ENCODE results near the gene DUSP11.
A peak's percentile ranks its signal among the peaks of the same experiment; 100 is the strongest.
"Not testable (repeated sequence)": the region's sequence is repeated elsewhere in the genome, so short reads cannot be mapped to it uniquely, and the experiment has no call there.

DUSP11 gene

DNA sequence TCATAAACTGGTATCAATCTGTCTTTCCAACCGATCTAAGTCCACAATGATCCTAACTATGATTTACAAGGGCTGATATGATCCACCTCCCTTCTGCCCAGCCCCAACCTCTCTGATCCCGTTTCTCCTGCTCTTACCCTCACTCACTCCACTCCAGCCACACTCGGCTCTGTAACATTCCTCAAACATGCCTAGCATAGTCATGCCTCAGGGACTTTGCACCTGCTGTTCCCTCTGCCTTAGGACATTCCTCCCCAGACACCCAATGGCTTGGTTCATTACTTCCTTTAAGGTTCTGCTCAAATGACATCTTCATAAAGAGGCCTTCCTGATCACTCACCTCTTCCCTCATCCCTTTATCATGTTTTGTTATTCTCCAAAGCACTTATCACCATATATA is 9.2 kb downstream of the DUSP11 start:
- no peak for DNase-seq

DNA sequence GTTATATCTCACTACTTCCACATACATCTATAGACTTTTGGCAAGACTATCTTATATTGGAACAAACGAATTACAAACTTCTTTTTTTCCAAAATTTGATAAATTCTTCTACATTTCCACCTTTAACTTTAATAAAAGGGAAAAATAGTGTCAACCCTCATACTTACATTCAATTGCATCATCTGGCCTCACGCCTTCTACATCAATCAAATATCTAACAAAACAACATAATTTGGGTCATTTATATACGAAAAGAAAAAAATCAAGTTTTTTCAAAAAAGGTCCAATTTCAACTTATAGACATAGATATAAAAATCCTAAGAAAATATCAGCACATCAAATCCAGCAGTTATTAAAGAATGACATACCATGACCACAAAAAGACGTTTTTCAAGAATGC is 12.9 kb downstream of the DUSP11 start:
- no peak for DNase-seq

GRCh38 chr2:73766349-73766748 is 13.6 kb downstream of the DUSP11 start:
- no peak for DNase-seq

GRCh38 chr2:73764945-73765344 is 15.0 kb downstream of the DUSP11 start:
- DNase-seq: no peak

GRCh38 chr2:73762571-73762970 is 17.3 kb downstream of the DUSP11 start:
- no peak for DNase-seq

- no peak for DNase-seq
Measured at GRCh38 chr2:73759904-73760303, 20.0 kb downstream of the DUSP11 start.

- no peak for DNase-seq
Measured at GRCh38 chr2:73759285-73759764, 20.6 kb downstream of the DUSP11 start.

DNA sequence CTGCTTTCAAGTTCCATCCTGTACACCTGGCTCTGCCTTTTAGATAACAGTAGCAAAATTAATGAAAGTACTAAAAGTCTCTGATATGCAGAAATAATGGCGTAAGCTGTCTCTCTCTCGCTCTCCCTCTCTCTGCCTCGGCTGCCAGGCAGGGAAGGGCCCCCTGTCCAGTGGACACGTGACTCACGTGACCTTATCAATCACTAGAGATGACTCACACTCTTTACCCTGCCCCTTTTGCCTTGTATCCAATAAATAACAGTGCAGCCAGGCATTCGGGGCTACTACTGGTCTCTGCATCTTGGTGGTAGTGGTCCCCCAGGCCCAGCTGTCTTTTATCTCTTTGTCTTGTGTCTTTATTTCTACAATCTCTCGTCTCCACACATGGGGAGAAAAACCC is 25.6 kb downstream of the DUSP11 start:
- DNase-seq: not testable (repeated sequence)

DNA sequence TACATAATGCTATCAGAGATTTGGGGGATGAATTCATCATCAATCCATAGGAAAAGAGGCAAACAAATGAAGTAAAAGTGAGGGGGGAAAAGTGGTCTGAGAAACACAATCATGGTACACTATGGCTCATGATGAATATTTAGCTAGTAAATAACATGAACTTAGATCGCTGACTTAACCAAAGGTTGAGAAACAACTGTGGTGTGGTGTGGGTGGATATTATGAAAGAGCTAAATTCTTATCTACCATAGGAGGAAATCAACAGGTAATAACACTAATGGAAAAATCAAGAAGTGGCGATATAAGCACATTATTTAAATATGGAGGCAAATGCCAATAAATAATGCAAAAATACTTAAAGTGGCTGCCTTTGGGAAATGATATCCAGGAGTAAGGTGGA is 30.6 kb downstream of the DUSP11 start:
- DNase-seq: no peak

DNA sequence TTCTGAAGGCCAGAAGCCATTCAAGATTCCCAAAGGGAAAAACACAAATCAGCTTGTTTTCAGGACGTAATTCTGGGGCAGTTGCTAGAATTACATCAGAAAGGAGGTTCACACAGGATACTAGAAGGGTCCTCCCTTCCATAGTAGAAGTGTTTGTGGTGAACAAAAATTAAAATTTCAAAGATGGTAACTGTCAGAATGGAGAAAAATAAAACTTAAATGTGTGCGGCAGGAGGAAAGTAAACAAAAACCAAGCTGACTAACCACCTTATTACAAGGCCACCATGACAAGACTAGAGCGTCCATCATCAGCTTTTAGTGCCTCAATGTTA is 33.1 kb downstream of the DUSP11 start:
- DNase-seq: no peak

- no peak for DNase-seq
Measured at GRCh38 chr2:73746015-73746876, 33.7 kb downstream of the DUSP11 start.

DNA sequence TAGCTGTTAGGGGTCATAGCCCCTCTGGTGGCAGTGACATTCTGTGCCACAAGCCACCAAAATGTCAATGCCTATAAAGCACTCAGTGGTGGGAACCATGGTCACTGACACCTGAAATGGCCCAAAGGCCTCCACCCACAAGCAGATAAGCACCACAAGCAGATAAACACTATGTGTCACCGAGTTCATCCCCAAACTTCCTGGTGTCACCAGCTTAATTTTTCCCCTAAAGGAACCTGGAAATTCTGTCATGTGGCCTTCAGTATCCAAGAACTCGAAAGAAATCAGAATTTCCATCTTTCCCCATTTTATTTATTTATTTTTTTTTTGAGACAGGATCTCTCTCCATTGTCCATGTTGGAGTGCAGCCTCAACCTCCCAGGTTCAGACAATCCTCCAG is 39.1 kb downstream of the DUSP11 start:
- no peak for DNase-seq

GRCh38 chr2:73739101-73739500 is 40.8 kb downstream of the DUSP11 start:
- no peak for DNase-seq

DNA sequence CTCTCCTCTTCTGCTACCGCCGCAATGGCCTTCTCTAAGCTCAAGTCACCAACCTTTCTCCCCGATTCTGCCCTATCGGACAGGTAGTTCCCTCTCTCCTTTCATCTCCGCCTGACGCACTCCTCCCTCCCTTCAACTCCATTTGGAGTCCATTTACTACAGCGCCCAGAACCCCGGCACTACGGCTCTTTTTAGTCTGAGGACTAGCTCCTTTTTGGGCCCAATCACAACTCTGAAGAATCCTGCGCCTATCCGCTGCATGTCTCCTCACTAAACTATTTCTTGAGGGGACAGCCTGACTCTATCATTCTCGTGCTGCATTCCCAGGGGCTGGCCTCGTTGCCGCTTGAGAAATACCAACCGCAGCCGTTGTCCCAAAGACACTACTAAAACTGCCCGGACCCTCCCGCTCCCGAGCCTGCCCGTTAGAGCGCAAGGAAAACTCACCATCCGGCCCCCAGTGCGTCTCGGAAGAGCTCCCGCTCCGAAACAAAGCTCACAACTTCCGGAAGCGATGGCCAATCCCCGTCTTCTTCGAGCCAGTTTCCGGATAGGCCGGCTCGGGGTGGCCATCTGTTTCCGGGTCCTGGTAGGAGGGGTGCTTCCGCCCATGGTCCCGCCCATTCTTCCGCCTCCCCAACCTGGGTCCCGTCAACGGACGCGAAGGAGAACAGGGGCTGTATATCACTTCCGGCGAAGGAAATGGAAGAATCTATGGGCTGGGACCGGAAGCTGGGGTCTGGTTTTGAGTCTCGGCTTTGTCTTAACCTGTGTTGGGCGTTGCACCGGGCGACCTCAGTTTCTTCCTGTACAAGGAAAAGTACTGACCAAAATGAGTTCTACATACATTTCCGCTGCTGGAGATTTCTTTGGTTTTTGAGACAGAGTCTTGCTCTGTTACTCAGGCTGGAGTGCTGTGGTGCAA is 42.8 kb downstream of the DUSP11 start, which contains the start of gene TPRKB:
Gene TPRKB, minus strand, starts transcription at position 491 of the 925 bp plus-strand sequence. CDS start 2,776 bp downstream, outside the sequence.
- peak; percentile 94 for DNase-seq

GRCh38 chr2:73736378-73736777 is 43.5 kb downstream of the DUSP11 start:
- DNase-seq: no peak

GRCh38 chr2:73730810-73731209 is 49.1 kb downstream of the DUSP11 start:
- no peak for DNase-seq

GRCh38 chr2:73728711-73729110 is 51.2 kb downstream of the DUSP11 start:
- no peak for DNase-seq

GRCh38 chr2:73728043-73728442 is 51.9 kb downstream of the DUSP11 start:
- DNase-seq: no peak

DNA sequence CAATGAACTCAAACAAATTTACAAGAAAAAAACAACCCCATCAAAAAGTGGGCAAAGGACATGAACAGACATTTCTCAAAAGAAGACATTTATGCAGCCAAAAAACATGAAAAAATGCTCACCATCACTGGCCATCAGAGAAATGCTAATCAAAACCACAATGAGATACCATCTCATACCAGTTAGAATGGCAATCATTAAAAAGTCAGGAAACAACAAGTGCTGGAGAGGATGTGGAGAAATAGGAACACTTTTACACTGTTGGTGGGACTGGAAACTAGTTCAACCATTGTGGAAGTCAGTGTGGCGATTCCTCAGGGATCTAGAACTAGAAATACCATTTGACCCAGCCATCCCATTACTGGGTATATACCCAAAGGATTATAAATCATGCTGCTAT is 53.2 kb downstream of the DUSP11 start:
- DNase-seq: not testable (repeated sequence)

- DNase-seq: no peak
Measured at GRCh38 chr2:73718851-73719621, 60.9 kb downstream of the DUSP11 start.

GRCh38 chr2:73718421-73718820 is 61.5 kb downstream of the DUSP11 start:
- DNase-seq: no peak

GRCh38 chr2:73717695-73718094 is 62.2 kb downstream of the DUSP11 start:
- DNase-seq: not testable (repeated sequence)

- DNase-seq: no peak
Measured at GRCh38 chr2:73717251-73717606, 62.7 kb downstream of the DUSP11 start.
